PC-3 (cell line): Measurements from ENCODE around the gene PDE6A. TPM values are rescaled to one million over a fixed set of nuclear protein-coding genes. Genes with fewer than 3 reads are reported as not detected.

Experiments
- ATAC-seq: fragments of 200-7000 bp; cut with Tn5 transposase; 2 replicates; pipeline ENCODE4 v1.9.1; 2020; ENCODE audit warnings: mild to moderate bottlenecking, moderate library complexity
- BruUV-seq: library from RNA; stranded (reverse); fragments of 400-500 nt; replicated peaks from 2 replicates; lab custom pipeline; 2021; lab: Mats Ljungman, UMichigan
- CTCF ChIA-PET: fragments of 300-600 bp; sonication (Branson Sonifier 250); formaldehyde crosslinking; loops from one replicate; lab custom pipeline; 2022; ENCODE audit warnings: antibody characterized with exemption; lab: Charles Lee
- POLR2A ChIA-PET: fragments of 300-600 bp; sonication (Branson Sonifier 250); formaldehyde crosslinking; loops from one replicate; lab custom pipeline; 2022; ENCODE audit warnings: antibody characterized with exemption; ENCODE audit not compliant: unreplicated experiment; lab: Charles Lee
- DNase-seq: peaks from one replicate; pipeline ENCODE4 v3.0.0-alpha.2; 2015
- H2AFZ ChIP-seq: fragments of 300-600 bp; sonication (generic); 2 replicates; pipeline ENCODE4 v1.6.0; 2016; ENCODE audit warnings: antibody characterized with exemption, low read length
- H3F3A ChIP-seq: fragments of 300-600 bp; sonication (generic); one replicate; pipeline ENCODE4 v1.6.0; 2017; ENCODE audit warnings: antibody characterized with exemption, low read length, control low read depth, mild to moderate bottlenecking; ENCODE audit not compliant: unreplicated experiment
- H3K27ac ChIP-seq: fragments of 300-600 bp; sonication (generic); 2 replicates; pipeline ENCODE4 v1.5.1; 2016; ENCODE audit warnings: mild to moderate bottlenecking, low read length
- H3K27me3 ChIP-seq: fragments of 300-600 bp; sonication (generic); 2 replicates; pipeline ENCODE4 v1.6.1; 2016; ENCODE audit warnings: low read length, mixed read lengths
- H3K36me3 ChIP-seq: fragments of 300-600 bp; sonication (generic); 2 replicates; pipeline ENCODE4 v1.6.1; 2016; ENCODE audit warnings: low read depth, mixed run types, low read length, mixed read lengths
- H3K4me1 ChIP-seq: fragments of 300-600 bp; sonication (generic); 2 replicates; pipeline ENCODE4 v1.5.1; 2016; ENCODE audit warnings: low read length; ENCODE audit not compliant: insufficient read depth
- H3K4me2 ChIP-seq: fragments of 300-600 bp; sonication (generic); 2 replicates; pipeline ENCODE4 v1.6.0; 2016; ENCODE audit warnings: low read length
- H3K4me3 ChIP-seq: fragments of 300-600 bp; sonication (generic); 2 replicates; pipeline ENCODE4 v1.5.1; 2016; ENCODE audit warnings: mild to moderate bottlenecking, low read length, mixed read lengths
- H3K79me2 ChIP-seq: fragments of 300-600 bp; sonication (generic); 2 replicates; pipeline ENCODE4 v1.6.1; 2017; ENCODE audit warnings: low read length, mixed read lengths
- H3K9ac ChIP-seq: fragments of 300-600 bp; sonication (generic); 2 replicates; pipeline ENCODE4 v1.6.0; 2016; ENCODE audit warnings: mild to moderate bottlenecking, low read length
- H3K9me2 ChIP-seq: fragments of 300-600 bp; sonication (generic); replicated peaks from 2 replicates; pipeline ENCODE4 v1.6.1; 2016; ENCODE audit warnings: mixed run types, low read length, mixed read lengths
- H3K9me3 ChIP-seq: fragments of 300-600 bp; sonication (generic); 2 replicates; pipeline ENCODE4 v1.6.1; 2016; ENCODE audit warnings: low read length, mixed read lengths
- H4K20me1 ChIP-seq: fragments of 300-600 bp; sonication (generic); 2 replicates; pipeline ENCODE4 v1.6.1; 2016; ENCODE audit warnings: low read length, mixed read lengths
- CTCF ChIP-seq: fragments of 300-600 bp; sonication (generic); conservative IDR thresholded peaks from 2 replicates; pipeline ENCODE4 v1.5.1; 2017; ENCODE audit warnings: antibody characterized with exemption, low read depth, mild to moderate bottlenecking, low read length
- EZH2 ChIP-seq: fragments of 300-600 bp; sonication (generic); IDR thresholded peaks from one replicate; pipeline ENCODE4 v1.6.1; 2017; ENCODE audit warnings: antibody characterized with exemption, mild to moderate bottlenecking, low read length; ENCODE audit not compliant: unreplicated experiment
- EZH2phosphoT487 ChIP-seq: fragments of 300-600 bp; sonication (generic); IDR thresholded peaks from 2 replicates; pipeline ENCODE4 v1.6.1; 2018; ENCODE audit warnings: mild to moderate bottlenecking, antibody characterized with exemption, low read length, borderline replicate concordance
- intact Hi-C: fragments of 100-400 bp; cut with micrococcal nuclease; formaldehyde crosslinking; loops from 2 replicates; pipeline ENCODE4 v1.9.0; 2023
- total RNA-seq: library from RNA; depleted of rRNA; stranded (reverse); fragments of >200 nt; gene quantifications from 2 replicates; pipeline ENCODE4 v1.2.3, GENCODE V29; 2014

PDE6A gene
- total RNA-seq, 1 experiment from 2014 or later, result not detected

- ATAC-seq, result peak; percentile 95
- no peak overlapping the region for H3K4me2 ChIP-seq
- intact Hi-C loops, result loop anchor here (1.0 to 5.0 kb wide), 5 partner anchors 28 to 353 kb away; no protein-coding TSS in a partner anchor
- no peak for TF ChIP-seq EZH2phosphoT487
- peak; percentile 98 for TF ChIP-seq CTCF
- TF ChIP-seq EZH2, result no peak
- H3K4me1 ChIP-seq, result no peaks in the 10 kb centered on the region
- no peaks in the 10 kb centered on the region for H3K36me3 ChIP-seq
- H3K79me2 ChIP-seq, result no peaks in the 10 kb centered on the region
- H2AFZ ChIP-seq, result no peak overlapping the region
- BruUV-seq, result no TSS peak
- H3K27me3 ChIP-seq, result no peaks in the 10 kb centered on the region
- no peak overlapping the region for H3K4me3 ChIP-seq
- peak; percentile 95 for DNase-seq
- H4K20me1 ChIP-seq, result no peaks in the 10 kb centered on the region
- ChIA-PET CTCF (interaction anchor here (0.5 to 2.0 kb wide), 15 partner anchors 14 to 341 kb away, joined by 3 to 31 read pairs (median 5); no protein-coding TSS in a partner anchor), POLR2A (no interaction called here)
- no peaks in the 10 kb centered on the region for H3K9me3 ChIP-seq
- H3F3A ChIP-seq, result no peaks in the 10 kb centered on the region
- no peak overlapping the region for H3K27ac ChIP-seq
- H3K9ac ChIP-seq, result no peak overlapping the region
- H3K9me2 ChIP-seq, result no peaks in the 10 kb centered on the region
These were observed 46.2 kb upstream of the PDE6A start for GRCh38 chr5:149990518-149991376.

GRCh38 chr5:149988126-149988525 is 43.5 kb upstream of the PDE6A start:
- no peak overlapping the region for H3K4me2 ChIP-seq
- H3K36me3 ChIP-seq, result no peaks in the 10 kb centered on the region
- H3K4me3 ChIP-seq, result no peak overlapping the region
- no peaks in the 10 kb centered on the region for H3K9me2 ChIP-seq
- H2AFZ ChIP-seq, result no peak overlapping the region
- H3K9me3 ChIP-seq, result no peaks in the 10 kb centered on the region
- CTCF ChIA-PET, result no interaction called here
- no peak for DNase-seq
- no peaks in the 10 kb centered on the region for H3K79me2 ChIP-seq
- POLR2A ChIA-PET, result no interaction called here
- H3F3A ChIP-seq, result no peaks in the 10 kb centered on the region
- intact Hi-C loops, result no loop called here
- no TSS peak for BruUV-seq
- H3K9ac ChIP-seq, result no peak overlapping the region
- ATAC-seq, result no peak
- no peaks in the 10 kb centered on the region for H4K20me1 ChIP-seq
- TF ChIP-seq CTCF (no peak), EZH2phosphoT487 (no peak), EZH2 (no peak)
- H3K27ac ChIP-seq, result no peak overlapping the region
- no peaks in the 10 kb centered on the region for H3K4me1 ChIP-seq
- no peaks in the 10 kb centered on the region for H3K27me3 ChIP-seq

- no peak overlapping the region for H3K9ac ChIP-seq
- no peaks in the 10 kb centered on the region for H3K9me3 ChIP-seq
- no peak for ATAC-seq
- no peak for TF ChIP-seq EZH2phosphoT487
- no peak for TF ChIP-seq EZH2
- TF ChIP-seq CTCF, result no peak
- no peaks in the 10 kb centered on the region for H3F3A ChIP-seq
- no peak for DNase-seq
- CTCF ChIA-PET, result no interaction called here
- H3K4me3 ChIP-seq, result no peak overlapping the region
- H4K20me1 ChIP-seq, result no peaks in the 10 kb centered on the region
- H3K9me2 ChIP-seq, result no peaks in the 10 kb centered on the region
- no TSS peak for BruUV-seq
- no peaks in the 10 kb centered on the region for H3K27me3 ChIP-seq
- intact Hi-C loops, result no loop called here
- no peaks in the 10 kb centered on the region; the same call in 1 of the 2 replicates for H3K36me3 ChIP-seq
- no peaks in the 10 kb centered on the region for H3K4me1 ChIP-seq
- H3K27ac ChIP-seq, result no peak overlapping the region
- H2AFZ ChIP-seq, result no peak overlapping the region
- no peaks in the 10 kb centered on the region for H3K79me2 ChIP-seq
- POLR2A ChIA-PET, result interaction anchor here (0.6 kb wide), 1 partner anchor 497 kb away, joined by 3 read pairs; no protein-coding TSS in a partner anchor
- H3K4me2 ChIP-seq, result no peak overlapping the region
These were observed 37.9 kb upstream of the PDE6A start for GRCh38 chr5:149982505-149982904.
